Esophagus squamous epithelium (tissue), 5 donors: ENCODE measurements around the gene CBFA2T2. TPM values are rescaled to one million over a fixed set of nuclear protein-coding genes. Genes with fewer than 3 reads are reported as not detected.
"Not testable (repeated sequence)": the region's sequence is repeated elsewhere in the genome, so short reads cannot be mapped to it uniquely, and the experiment has no call there.

Experiments
- DNase-seq: peaks from one replicate; lab custom pipeline; 2025; lab: John Stamatoyannopoulos, UW
- H3K27ac ChIP-seq, 4 donors: fragments of 200-600 bp; sonication (generic); one replicate each; pipeline ENCODE4 v1.5.1; 2016 to 2019; ENCODE audit warnings: mild to moderate bottlenecking in 1 of 4
- H3K27me3 ChIP-seq, 4 donors: fragments of 200-600 bp; sonication (generic); 1 replicate in 3 of 4; 2 replicates in 1 of 4; pipeline versions ENCODE4 v1.5.1 to v1.6.0; 2017 to 2021; ENCODE audit warnings: antibody characterized with exemption in 1 of 4
- H3K36me3 ChIP-seq, 3 donors: fragments of 200-600 bp; sonication (generic); one replicate each; pipeline ENCODE4 v1.5.1; 2016 to 2019
- H3K4me1 ChIP-seq, 3 donors: fragments of 200-600 bp; sonication (generic); one replicate each; pipeline ENCODE4 v1.5.1; 2017 to 2019
- H3K4me3 ChIP-seq, 4 donors: fragments of 200-600 bp; sonication (generic); 1 replicate in 3 of 4; 2 replicates in 1 of 4; pipeline ENCODE4 v1.5.1; 2016 to 2019; ENCODE audit warnings: mild to moderate bottlenecking in 2 of 4, moderate library complexity in 1 of 4
- H3K9me3 ChIP-seq, 3 donors: fragments of 200-600 bp; sonication (generic); one replicate each; pipeline ENCODE4 v1.5.1; 2016 to 2019
- POLR2A ChIP-seq, 4 donors: fragments of 450-650 bp; IDR thresholded peaks; one replicate each; pipeline ENCODE4 v1.6.1; 2017; ENCODE audit warnings: antibody characterized with exemption in 4 of 4, mild to moderate bottlenecking in 4 of 4, moderate library complexity in 3 of 4
- WGBS, 2 donors: methylation state at CpG; one replicate each; pipeline ENCODE4 v1.1.5; 2018; 5-methylcytosine and 5-hydroxymethylcytosine counted together
- intact Hi-C: fragments of 100-400 bp; cut with DNase I; formaldehyde crosslinking; loops from one replicate; pipeline ENCODE4 v1.15.0; 2022
- total RNA-seq, 4 donors: library from RNA; depleted of rRNA; stranded (reverse); fragments of >200 nt; gene quantifications; one replicate each; pipeline ENCODE4 v1.1.0, GENCODE V29; 2016
- TF ChIP-seq, protein P1 (sequence below), 6 experiments: fragments of 450-650 bp in 4 of 6; fragments of 200-600 bp in 2 of 6; sonication (generic) in 2 of 6; IDR thresholded peaks; one replicate each; pipeline ENCODE4 v1.5.1; 2016 to 2019; ENCODE audit warnings: antibody characterized with exemption in 6 of 6, mild to moderate bottlenecking in 4 of 6, moderate library complexity in 4 of 6
- donor health status: DM: yes; HTN: yes; CAD: no.

CBFA2T2 gene
- total RNA-seq, 4 donors from 2014 or later, result 10.5 to 15.6 (median 10.8) TPM

DNA sequence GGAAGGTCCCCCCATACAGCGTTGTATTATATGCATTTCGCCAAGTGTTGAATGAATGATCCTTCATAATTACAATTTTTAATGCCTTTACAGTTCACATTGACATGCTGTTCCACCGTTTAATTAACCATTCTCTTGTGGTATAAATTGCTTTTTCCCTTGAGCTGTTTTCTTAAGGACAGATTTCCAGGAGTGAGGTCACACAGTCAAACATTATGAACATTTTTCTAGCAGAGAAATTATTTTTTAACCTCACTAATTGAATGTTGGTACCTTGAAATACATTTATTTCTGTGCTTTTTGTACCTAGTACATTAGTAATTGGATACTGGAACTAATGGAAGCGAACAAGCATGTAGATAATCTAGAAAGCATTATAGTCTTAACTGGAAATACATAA is 95.5 kb downstream of the CBFA2T2 start:
- Histone ChIP-seq H3K27me3 (no peaks in the 10 kb centered on the region), H3K36me3 (no peaks in the 10 kb centered on the region), H3K4me1 (peaks cover 0 to 10% (median 0%) of the 10 kb centered on the region in 3 donors), H3K27ac (no peak overlapping the region), H3K9me3 (no peaks in the 10 kb centered on the region), H3K4me3 (no peak overlapping the region)
- WGBS, 2 donors, result 84 to 90% methylated on average over 4 of the region's 4 CpGs
- no peak for DNase-seq
- TF ChIP-seq, protein P1, sequence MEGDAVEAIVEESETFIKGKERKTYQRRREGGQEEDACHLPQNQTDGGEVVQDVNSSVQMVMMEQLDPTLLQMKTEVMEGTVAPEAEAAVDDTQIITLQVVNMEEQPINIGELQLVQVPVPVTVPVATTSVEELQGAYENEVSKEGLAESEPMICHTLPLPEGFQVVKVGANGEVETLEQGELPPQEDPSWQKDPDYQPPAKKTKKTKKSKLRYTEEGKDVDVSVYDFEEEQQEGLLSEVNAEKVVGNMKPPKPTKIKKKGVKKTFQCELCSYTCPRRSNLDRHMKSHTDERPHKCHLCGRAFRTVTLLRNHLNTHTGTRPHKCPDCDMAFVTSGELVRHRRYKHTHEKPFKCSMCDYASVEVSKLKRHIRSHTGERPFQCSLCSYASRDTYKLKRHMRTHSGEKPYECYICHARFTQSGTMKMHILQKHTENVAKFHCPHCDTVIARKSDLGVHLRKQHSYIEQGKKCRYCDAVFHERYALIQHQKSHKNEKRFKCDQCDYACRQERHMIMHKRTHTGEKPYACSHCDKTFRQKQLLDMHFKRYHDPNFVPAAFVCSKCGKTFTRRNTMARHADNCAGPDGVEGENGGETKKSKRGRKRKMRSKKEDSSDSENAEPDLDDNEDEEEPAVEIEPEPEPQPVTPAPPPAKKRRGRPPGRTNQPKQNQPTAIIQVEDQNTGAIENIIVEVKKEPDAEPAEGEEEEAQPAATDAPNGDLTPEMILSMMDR (IDR thresholded peaks at IDR 0.05), result no peak
- no peak for TF ChIP-seq POLR2A (IDR thresholded peaks at IDR 0.05)
- intact Hi-C loops, result no loop called here

DNA sequence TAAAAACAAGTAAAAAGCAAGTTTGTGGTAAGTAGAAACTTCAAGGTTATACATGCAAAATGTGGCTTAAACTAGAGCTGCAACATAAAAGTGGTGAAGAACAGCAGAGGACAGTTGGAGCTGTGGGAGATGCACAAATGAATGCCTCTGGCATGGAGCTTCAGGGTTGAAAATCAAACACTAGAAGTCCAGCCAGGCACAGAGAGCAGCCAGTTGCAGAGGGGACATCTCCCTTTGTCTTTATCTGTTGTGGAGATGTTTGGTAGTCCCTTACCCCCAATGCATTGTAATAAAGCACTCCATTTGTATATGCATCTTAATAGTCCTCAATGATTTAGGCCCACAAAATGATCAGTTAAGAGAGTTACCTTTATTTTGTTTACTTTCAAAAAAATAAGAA is 99.2 kb downstream of the CBFA2T2 start:
- Histone ChIP-seq H3K4me3 (no peak overlapping the region), H3K9me3 (no peaks in the 10 kb centered on the region), H3K4me1 (peaks cover 0 to 3% (median 0%) of the 10 kb centered on the region in 3 donors), H3K36me3 (no peaks in the 10 kb centered on the region), H3K27me3 (no peaks in the 10 kb centered on the region), H3K27ac (no peak overlapping the region)
- DNase-seq, result no peak
- TF ChIP-seq POLR2A (IDR thresholded peaks at IDR 0.05), result no peak
- TF ChIP-seq, protein P1 (IDR thresholded peaks at IDR 0.05), result no peak
- intact Hi-C loops, result no loop called here

DNA sequence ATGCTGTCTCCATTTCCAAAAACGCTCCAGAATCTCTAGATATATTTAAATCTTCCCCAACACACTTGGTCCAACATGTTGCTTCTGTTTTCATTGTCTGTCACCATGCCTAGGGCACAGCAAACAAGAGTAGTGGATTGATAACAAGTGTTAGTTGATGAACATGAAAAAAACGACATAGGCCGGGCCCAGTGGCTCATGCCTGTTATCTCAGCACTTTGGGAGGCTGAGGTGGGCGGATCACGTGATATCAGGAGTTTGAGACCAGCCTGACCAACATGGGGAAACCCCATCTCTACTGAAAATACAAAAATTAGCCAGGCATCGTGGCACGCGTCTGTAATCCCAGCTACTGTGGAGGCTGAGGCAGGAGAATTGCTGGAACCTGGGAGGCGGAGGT is 102.0 kb downstream of the CBFA2T2 start:
- DNase-seq, H3K27ac ChIP-seq, H3K27me3 ChIP-seq, intact Hi-C loops, H3K4me3 ChIP-seq, H3K4me1 ChIP-seq, H3K36me3 ChIP-seq, H3K9me3 ChIP-seq: not testable (repeated sequence)
- WGBS, 2 donors, result 86 to 95% methylated on average over 8 to 9 of the region's 9 CpGs

DNA sequence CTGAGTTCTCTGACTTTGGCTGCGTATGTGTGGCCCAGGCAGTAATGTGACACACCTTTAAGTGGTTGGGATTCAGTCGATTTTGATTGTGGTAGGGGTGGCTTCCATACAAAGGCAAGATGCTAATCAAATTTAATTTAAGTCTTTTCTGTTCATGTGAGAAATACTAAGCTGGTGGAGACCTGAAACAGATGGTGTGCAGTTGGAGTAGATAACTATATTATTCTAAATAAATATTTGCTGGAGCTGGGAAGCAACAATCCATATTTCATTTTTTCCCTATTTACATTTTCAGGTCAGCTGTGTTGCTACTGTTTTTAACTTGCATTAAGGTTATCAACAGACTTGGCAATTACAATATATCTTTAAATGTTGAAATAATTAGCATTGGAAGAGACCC is 104.8 kb downstream of the CBFA2T2 start:
- H3K9me3 ChIP-seq, result no peaks in the 10 kb centered on the region
- TF ChIP-seq, protein P1 (IDR thresholded peaks at IDR 0.05), result no peak
- TF ChIP-seq POLR2A (IDR thresholded peaks at IDR 0.05), result no peak
- H3K4me3 ChIP-seq, result no peak overlapping the region
- peaks cover 0 to 3% (median 0%) of the 10 kb centered on the region in 3 donors for H3K4me1 ChIP-seq
- no peaks in the 10 kb centered on the region for H3K27me3 ChIP-seq
- 71 to 95% methylated on average over 2 of the region's 2 CpGs for WGBS, 2 donors
- intact Hi-C loops, result no loop called here
- DNase-seq, result no peak
- H3K36me3 ChIP-seq, result peaks cover 0 to 12% (median 0%) of the 10 kb centered on the region in 3 donors
- H3K27ac ChIP-seq, result no peak overlapping the region

DNA sequence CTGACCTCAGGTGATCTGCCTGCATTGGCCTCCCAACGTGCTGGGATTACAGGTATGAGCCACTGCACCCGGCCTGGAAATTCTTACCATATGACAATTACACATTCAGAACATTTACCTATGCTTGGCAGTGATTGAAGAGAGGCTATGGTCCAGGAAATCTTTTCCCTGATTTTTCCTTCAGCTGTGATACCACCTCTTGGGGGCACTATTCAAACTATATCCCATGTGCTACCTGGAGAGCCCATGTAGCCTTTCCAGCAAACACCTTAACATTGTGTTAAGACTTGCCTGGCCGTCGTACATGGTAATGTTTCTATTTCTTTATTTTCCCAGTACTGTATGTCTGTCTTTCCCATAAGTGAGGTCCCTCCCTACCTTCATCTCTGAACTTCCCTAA is 110.5 kb downstream of the CBFA2T2 start:
- 77 to 80% methylated on average over 4 of the region's 4 CpGs for WGBS, 2 donors
- Histone ChIP-seq H3K27ac (no peak overlapping the region), H3K4me3 (no peak overlapping the region), H3K27me3 (no peaks in the 10 kb centered on the region), H3K9me3 (no peaks in the 10 kb centered on the region), H3K4me1 (peaks cover 0 to 6% (median 0%) of the 10 kb centered on the region in 3 donors), H3K36me3 (peaks cover 0 to 26% (median 0%) of the 10 kb centered on the region in 3 donors)
- DNase-seq, result no peak
- intact Hi-C loops, result no loop called here
- TF ChIP-seq, protein P1 (IDR thresholded peaks at IDR 0.05), result no peak
- TF ChIP-seq POLR2A (IDR thresholded peaks at IDR 0.05), result no peak

DNA sequence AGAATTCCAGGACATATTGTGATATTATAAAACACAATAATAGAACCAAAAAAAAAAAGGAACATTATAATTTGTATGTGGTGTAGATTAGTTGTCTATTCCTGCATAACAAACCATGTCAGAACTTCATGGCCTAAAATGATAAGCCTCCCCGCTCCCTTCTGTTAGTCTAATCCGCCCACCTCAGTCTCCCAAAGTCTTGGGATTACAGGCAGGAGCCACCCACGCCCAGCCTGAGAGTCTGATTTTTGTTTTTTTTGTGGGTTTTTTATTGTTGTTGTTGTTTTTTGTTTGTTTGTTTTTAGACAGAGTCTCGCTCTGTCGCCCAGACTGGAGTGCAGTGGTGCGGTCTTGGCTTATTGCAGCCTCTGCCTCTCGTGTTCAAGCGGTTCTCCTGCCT is 111.1 kb downstream of the CBFA2T2 start:
- intact Hi-C loops, result no loop called here
- H3K27ac ChIP-seq, result no peak overlapping the region
- peaks cover 0 to 6% (median 0%) of the 10 kb centered on the region in 3 donors for H3K4me1 ChIP-seq
- TF ChIP-seq, protein P1 (IDR thresholded peaks at IDR 0.05), result no peak
- TF ChIP-seq POLR2A (IDR thresholded peaks at IDR 0.05), result no peak
- no peaks in the 10 kb centered on the region for H3K9me3 ChIP-seq
- WGBS, 2 donors, result 82 to 94% methylated on average over 8 of the region's 8 CpGs
- no peak for DNase-seq
- peaks cover 0 to 26% (median 0%) of the 10 kb centered on the region in 3 donors for H3K36me3 ChIP-seq
- H3K27me3 ChIP-seq, result no peaks in the 10 kb centered on the region
- no peak overlapping the region for H3K4me3 ChIP-seq
